ENCODE measurements around the gene RMND5B. TPM values are rescaled to one million over a fixed set of nuclear protein-coding genes. Genes with fewer than 3 reads are reported as not detected.

Gene RMND5B
- total and polyA plus RNA-seq, 2 of the 13 experiments (the other 11 are each of a cell fraction or from before 2014, with no cell fraction given), result 18.6 to 20.4 TPM

DNA sequence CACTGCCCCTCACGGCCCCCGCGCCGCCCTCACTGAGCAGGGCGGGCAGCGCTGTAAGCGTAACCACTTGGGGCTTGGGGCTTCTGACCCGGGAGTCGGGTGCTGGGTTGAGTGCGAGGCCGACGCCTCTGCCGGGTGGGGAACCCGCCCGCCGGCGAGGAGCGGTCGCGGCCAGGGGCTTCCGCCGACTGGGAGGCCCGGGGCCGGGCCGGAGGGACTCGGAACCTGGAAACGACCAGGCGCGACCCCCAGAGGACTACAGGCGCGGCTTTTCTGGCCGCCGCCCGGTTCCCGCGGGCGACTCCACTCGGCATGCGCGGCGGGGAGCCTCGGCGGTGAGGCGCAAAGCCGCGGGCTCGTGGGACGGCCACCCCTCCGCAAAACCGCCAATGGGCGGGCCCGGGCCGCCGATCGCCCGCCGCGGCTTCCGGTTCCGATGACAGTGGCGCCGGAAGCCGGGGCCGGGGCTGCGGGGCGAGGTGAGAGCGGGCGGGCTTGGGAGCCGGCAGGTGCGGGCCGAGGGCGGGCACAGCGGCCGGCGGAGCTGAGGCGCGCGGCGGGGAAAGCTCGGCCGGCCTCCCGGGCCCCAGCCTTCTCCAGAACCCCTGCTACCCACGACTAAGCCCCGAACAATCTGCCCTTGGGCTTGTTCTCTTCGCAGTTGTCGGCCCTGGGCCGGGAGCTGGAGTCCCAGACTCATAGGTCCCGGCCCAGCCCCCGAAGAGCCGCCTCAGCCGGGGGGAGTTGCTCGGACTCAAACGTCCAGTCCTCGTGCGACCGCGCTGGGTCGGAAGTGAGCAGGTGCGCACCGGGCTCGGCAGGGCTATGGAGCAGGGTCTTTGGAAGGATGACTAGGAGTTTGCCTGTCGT lies at the start of gene RMND5B (continued):
- TF ChIP-seq, protein P1, sequence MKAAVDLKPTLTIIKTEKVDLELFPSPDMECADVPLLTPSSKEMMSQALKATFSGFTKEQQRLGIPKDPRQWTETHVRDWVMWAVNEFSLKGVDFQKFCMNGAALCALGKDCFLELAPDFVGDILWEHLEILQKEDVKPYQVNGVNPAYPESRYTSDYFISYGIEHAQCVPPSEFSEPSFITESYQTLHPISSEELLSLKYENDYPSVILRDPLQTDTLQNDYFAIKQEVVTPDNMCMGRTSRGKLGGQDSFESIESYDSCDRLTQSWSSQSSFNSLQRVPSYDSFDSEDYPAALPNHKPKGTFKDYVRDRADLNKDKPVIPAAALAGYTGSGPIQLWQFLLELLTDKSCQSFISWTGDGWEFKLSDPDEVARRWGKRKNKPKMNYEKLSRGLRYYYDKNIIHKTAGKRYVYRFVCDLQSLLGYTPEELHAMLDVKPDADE (CRISPR knock-in tag; IDR thresholded peaks at IDR 0.05), result 0 out of 2 replicates have a peak, but pooled peaks have one; percentile 32
- TF ChIP-seq IKZF1 (IDR thresholded peaks at IDR 0.05), result no peak
- peak; percentile 71 for TF ChIP-seq ZFX (CRISPR knock-in tag; IDR thresholded peaks at IDR 0.05; ENCODE audit: low read depth)
- no peak for TF ChIP-seq BCLAF1 (IDR thresholded peaks at IDR 0.05)
- TF ChIP-seq ZHX1 (CRISPR knock-in tag; IDR thresholded peaks at IDR 0.05; ENCODE audit: low read depth), result no peak
- peak; percentile 28; the same call in 1 of the 2 replicates for TF ChIP-seq FOXA3 (CRISPR knock-in tag; IDR thresholded peaks at IDR 0.05)
- no peak for TF ChIP-seq ZKSCAN1 (IDR thresholded peaks at IDR 0.05; ENCODE audit: low read length)
- TF ChIP-seq MLX (CRISPR knock-in tag; IDR thresholded peaks at IDR 0.05), result no peak; the same call in 1 of the 2 replicates
- no peak for TF ChIP-seq ZNF207 (IDR thresholded peaks at IDR 0.05; ENCODE audit: borderline replicate concordance)
- TF ChIP-seq, protein P2, sequence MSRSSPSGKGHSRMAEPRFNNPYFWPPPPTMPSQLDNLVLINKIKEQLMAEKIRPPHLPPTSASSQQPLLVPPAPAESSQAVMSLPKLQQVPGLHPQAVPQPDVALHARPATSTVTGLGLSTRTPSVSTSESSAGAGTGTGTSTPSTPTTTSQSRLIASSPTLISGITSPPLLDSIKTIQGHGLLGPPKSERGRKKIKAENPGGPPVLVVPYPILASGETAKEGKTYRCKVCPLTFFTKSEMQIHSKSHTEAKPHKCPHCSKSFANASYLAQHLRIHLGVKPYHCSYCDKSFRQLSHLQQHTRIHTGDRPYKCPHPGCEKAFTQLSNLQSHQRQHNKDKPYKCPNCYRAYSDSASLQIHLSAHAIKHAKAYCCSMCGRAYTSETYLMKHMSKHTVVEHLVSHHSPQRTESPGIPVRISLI (CRISPR knock-in tag; IDR thresholded peaks at IDR 0.05; ENCODE audit: borderline replicate concordance), result no peak
- no peak; the same call in 1 of the 2 replicates for TF ChIP-seq ZNF556 (CRISPR knock-in tag; IDR thresholded peaks at IDR 0.05; ENCODE audit: borderline replicate concordance)
- TF ChIP-seq ZNF629 (CRISPR knock-in tag; conservative IDR thresholded peaks at IDR 0.05), result no peak
- 0 out of 2 replicates have a peak, but pooled peaks have one; percentile 40 for TF ChIP-seq ZSCAN25 (CRISPR knock-in tag; IDR thresholded peaks at IDR 0.05)
- TF ChIP-seq, protein P3, sequence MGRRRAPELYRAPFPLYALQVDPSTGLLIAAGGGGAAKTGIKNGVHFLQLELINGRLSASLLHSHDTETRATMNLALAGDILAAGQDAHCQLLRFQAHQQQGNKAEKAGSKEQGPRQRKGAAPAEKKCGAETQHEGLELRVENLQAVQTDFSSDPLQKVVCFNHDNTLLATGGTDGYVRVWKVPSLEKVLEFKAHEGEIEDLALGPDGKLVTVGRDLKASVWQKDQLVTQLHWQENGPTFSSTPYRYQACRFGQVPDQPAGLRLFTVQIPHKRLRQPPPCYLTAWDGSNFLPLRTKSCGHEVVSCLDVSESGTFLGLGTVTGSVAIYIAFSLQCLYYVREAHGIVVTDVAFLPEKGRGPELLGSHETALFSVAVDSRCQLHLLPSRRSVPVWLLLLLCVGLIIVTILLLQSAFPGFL (CRISPR knock-in tag; IDR thresholded peaks at IDR 0.05), result no peak
- TF ChIP-seq HMGXB4 (CRISPR knock-in tag; IDR thresholded peaks at IDR 0.05; ENCODE audit: borderline replicate concordance in 1 of 2, low read depth in 1 of 2), result peak; percentile 57 to 60; a peak in 1 of 4 replicates
- TF ChIP-seq RBM22 (optimal IDR thresholded peaks at IDR 0.05; ENCODE audit: low read length), result no peak

All from HepG2 (cell line).